CD14-positive monocyte (primary cell): ENCODE measurements around the gene FAM110A. TPM values are rescaled to one million over a fixed set of nuclear protein-coding genes. Genes with fewer than 3 reads are reported as not detected.

Source experiments
- DNase-seq, 3 donors: peaks; one replicate each; pipeline ENCODE4 v3.0.0-alpha.2; 2011 to 2022
- H2AFZ ChIP-seq: 2 replicates; pipeline ENCODE4 v1.6.0; 2012; ENCODE audit warnings: mild to moderate bottlenecking, low read depth, low read length, inconsistent platforms; ENCODE audit not compliant: insufficient read depth, poor library complexity, severe bottlenecking
- H3K27ac ChIP-seq, 2 donors: 1 replicate in 1 of 2; 2 replicates in 1 of 2; pipeline ENCODE4 v1.5.1; 2012 to 2013; ENCODE audit warnings: low read length in 2 of 2, control low read depth in 1 of 2, inconsistent platforms in 1 of 2, low read depth in 1 of 2, mild to moderate bottlenecking in 1 of 2
- H3K27me3 ChIP-seq, 2 donors: one replicate each; pipeline versions ENCODE4 v1.6.0 to v1.6.1; 2011 to 2013; ENCODE audit warnings: low read length in 2 of 2; ENCODE audit not compliant: control insufficient read depth in 2 of 2, insufficient read depth in 2 of 2
- H3K36me3 ChIP-seq, 2 donors: replicated peaks in 1 of 2; 1 replicate in 1 of 2; 2 replicates in 1 of 2; pipeline versions ENCODE4 v1.5.1 to v1.6.1; 2012 to 2013; ENCODE audit warnings: low read length in 2 of 2, control low read depth in 1 of 2, inconsistent platforms in 1 of 2, mild to moderate bottlenecking in 1 of 2; ENCODE audit not compliant: insufficient read depth in 2 of 2, control insufficient read depth in 1 of 2
- H3K4me1 ChIP-seq, 2 donors: 1 replicate in 1 of 2; 2 replicates in 1 of 2; pipeline versions ENCODE4 v1.5.1 to v1.6.1; 2012 to 2013; ENCODE audit warnings: low read length in 2 of 2, control low read depth in 1 of 2, inconsistent platforms in 1 of 2, mild to moderate bottlenecking in 1 of 2, moderate library complexity in 1 of 2; ENCODE audit not compliant: insufficient read depth in 2 of 2, control insufficient read depth in 1 of 2
- H3K4me2 ChIP-seq: replicated peaks from 2 replicates; pipeline ENCODE3; 2012; ENCODE audit warnings: low read length, moderate library complexity, mild to moderate bottlenecking; ENCODE audit not compliant: poor library complexity, severe bottlenecking; ENCODE audit errors: extremely low read depth
- H3K4me3 ChIP-seq, 3 experiments: fragments of 200-600 bp in 1 of 3; sonication (generic) in 1 of 3; replicated peaks in 1 of 3; 1 replicate in 2 of 3; 2 replicates in 1 of 3; pipeline ENCODE4 v1.5.1; 2011 to 2013; ENCODE audit warnings: low read length in 3 of 3, mild to moderate bottlenecking in 3 of 3, control low read depth in 2 of 3, low read depth in 2 of 3, inconsistent platforms in 1 of 3, moderate library complexity in 1 of 3
- H3K79me2 ChIP-seq: 2 replicates; pipeline ENCODE4 v1.6.0; 2012; ENCODE audit warnings: mild to moderate bottlenecking, control low read depth, inconsistent platforms, low read length, moderate library complexity; ENCODE audit not compliant: insufficient read depth
- H3K9ac ChIP-seq: 2 replicates; pipeline ENCODE4 v1.6.0; 2017; ENCODE audit warnings: low read length, mild to moderate bottlenecking; ENCODE audit not compliant: insufficient read depth, poor library complexity, severe bottlenecking
- H3K9me3 ChIP-seq, 2 donors: replicated peaks in 1 of 2; 1 replicate in 1 of 2; 2 replicates in 1 of 2; pipeline versions ENCODE4 v1.5.1 to v1.6.1; 2012 to 2013; ENCODE audit warnings: low read length in 2 of 2, control low read depth in 1 of 2; ENCODE audit not compliant: control insufficient read depth in 1 of 2, insufficient read depth in 1 of 2
- H4K20me1 ChIP-seq: 2 replicates; pipeline ENCODE4 v1.6.0; 2012; ENCODE audit warnings: mild to moderate bottlenecking, low read length, control low read depth, moderate library complexity; ENCODE audit not compliant: insufficient read depth
- H3K27ac Mint-ChIP-seq, 7 donors: one replicate each; pipeline ENCODE4 v1.8.0; 2020; ENCODE audit warnings: mild to moderate bottlenecking in 7 of 7, mixed read lengths in 7 of 7, moderate library complexity in 6 of 7, inconsistent platforms in 2 of 7
- H3K27me3 Mint-ChIP-seq, 3 donors: one replicate each; pipeline ENCODE4 v1.8.0; 2021 to 2022; ENCODE audit warnings: low read depth in 3 of 3, mild to moderate bottlenecking in 3 of 3, mixed read lengths in 3 of 3, moderate library complexity in 3 of 3, inconsistent platforms in 1 of 3
- H3K36me3 Mint-ChIP-seq, 2 donors: one replicate each; pipeline ENCODE4 v1.8.0; 2020; ENCODE audit warnings: mixed read lengths in 2 of 2, inconsistent platforms in 1 of 2, mild to moderate bottlenecking in 1 of 2
- H3K4me1 Mint-ChIP-seq: one replicate; pipeline ENCODE4 v1.8.0; 2020; ENCODE audit warnings: mild to moderate bottlenecking, mixed read lengths
- H3K4me3 Mint-ChIP-seq, 2 donors: one replicate each; pipeline ENCODE4 v1.8.0; 2020; ENCODE audit warnings: mild to moderate bottlenecking in 2 of 2, mixed read lengths in 2 of 2, moderate library complexity in 1 of 2
- H3K9me3 Mint-ChIP-seq, 7 donors: one replicate each; pipeline ENCODE4 v1.8.0; 2020 to 2022; ENCODE audit warnings: mixed read lengths in 7 of 7, mild to moderate bottlenecking in 6 of 7, moderate library complexity in 6 of 7, inconsistent platforms in 2 of 7
- CTCF ChIP-seq: fragments of 200-600 bp; IDR thresholded peaks from one replicate; pipeline ENCODE4 v1.8.0; 2022; ENCODE audit warnings: antibody characterized with exemption, mild to moderate bottlenecking
- WGBS: methylation state at CpG from one replicate; pipeline ENCODE4 v1.1.5; 2013; ENCODE audit warnings: missing lambda C conversion rate; ENCODE audit not compliant: insufficient coverage; 5-methylcytosine and 5-hydroxymethylcytosine counted together
- intact Hi-C, 2 donors: fragments of 100-400 bp; cut with micrococcal nuclease; formaldehyde crosslinking; loops; one replicate each; pipeline versions ENCODE4 v1.15.0 to v1.15.1; 2023
- polyA plus RNA-seq, 3 donors: library from polyadenylated mRNA; depleted of rRNA in 1 of 3; unstranded in 2 of 3; stranded (reverse) in 1 of 3; fragments of 300-500 nt in 2 of 3; fragments of >200 nt in 1 of 3; fragmentation: Illumina TruSeq in 2 of 3; gene quantifications; 1 replicate in 2 of 3; 2 replicates in 1 of 3; pipeline ENCODE4 v1.2.3, GENCODE V29; 2012 to 2021

FAM110A gene
- polyA plus RNA-seq, 3 donors, result 13.8 to 43.2 (median 27.8) TPM

DNA sequence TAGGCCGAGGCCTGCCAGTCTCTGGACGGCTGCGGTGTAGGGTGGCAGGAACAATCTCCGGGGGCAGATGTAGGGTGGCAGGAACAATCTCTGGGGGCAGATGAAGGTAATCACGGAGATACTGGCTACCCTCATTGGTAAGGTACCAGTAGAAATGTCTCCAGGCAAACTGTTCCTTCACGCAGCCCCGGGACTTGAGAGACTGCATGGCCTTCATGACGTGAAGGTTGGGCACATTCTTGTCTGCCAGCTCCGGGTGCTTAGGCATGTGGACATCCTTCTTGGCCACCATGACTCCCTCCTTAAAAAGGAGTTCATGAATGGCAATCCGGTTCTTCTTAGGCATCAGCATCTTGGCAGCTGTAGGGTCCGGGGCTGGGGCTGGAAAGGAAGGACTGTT is 6.1 kb downstream of the FAM110A start:
- no peak for TF ChIP-seq CTCF
- no peak overlapping the region for H3K9ac ChIP-seq
- H3K79me2 ChIP-seq, result peaks cover 94% of the 10 kb centered on the region
- no peak for DNase-seq
- Mint-ChIP-seq H3K9me3 (peaks cover 0 to 10% (median 2%) of the 10 kb centered on the region in 7 donors), H3K27me3 (peaks cover 15 to 25% (median 17%) of the 10 kb centered on the region in 3 donors), H3K36me3 (peaks cover 42 to 52% of the 10 kb centered on the region in 2 donors), H3K4me1 (peaks cover 75% of the 10 kb centered on the region), H3K4me3 (no peak overlapping the region), H3K27ac (peak overlapping the region in 1 of 7 donors; percentile 44)
- H2AFZ ChIP-seq, result no peak overlapping the region
- no peak overlapping the region for H3K4me3 ChIP-seq
- 94% methylated on average over 8 of the region's 11 CpGs for WGBS
- no peaks in the 10 kb centered on the region for H3K9me3 ChIP-seq
- peaks cover 70 to 79% of the 10 kb centered on the region in 2 donors for H3K4me1 ChIP-seq
- intact Hi-C loops, result loop anchor here (5.0 to 10.0 kb wide), 2 partner anchors 43 to 185 kb away; partner anchors contain the start of gene SRXN1 (in 1 of the 2)
- H4K20me1 ChIP-seq, result peaks cover 87% of the 10 kb centered on the region
- no peak overlapping the region for H3K4me2 ChIP-seq
- no peak overlapping the region for H3K27ac ChIP-seq
- peaks cover 10 to 19% of the 10 kb centered on the region in 2 donors for H3K36me3 ChIP-seq
- peaks cover 5 to 17% of the 10 kb centered on the region in 2 donors for H3K27me3 ChIP-seq

GRCh38 chr20:840503-840857 is 7.0 kb downstream of the FAM110A start:
- no peak for TF ChIP-seq CTCF
- 92% methylated on average over 4 of the region's 7 CpGs for WGBS
- Mint-ChIP-seq H3K27ac (peak overlapping the region in 4 of 7 donors; percentile 8 to 83 (median 64)), H3K36me3 (peaks cover 39 to 52% of the 10 kb centered on the region in 2 donors), H3K4me3 (peak overlapping the region; percentile 12 to 80), H3K4me1 (peaks cover 74% of the 10 kb centered on the region), H3K27me3 (peaks cover 15 to 27% (median 17%) of the 10 kb centered on the region in 3 donors), H3K9me3 (peaks cover 0 to 10% (median 2%) of the 10 kb centered on the region in 7 donors)
- peak overlapping the region; percentile 70 for H3K4me2 ChIP-seq
- peaks cover 5 to 17% of the 10 kb centered on the region in 2 donors for H3K27me3 ChIP-seq
- H3K9ac ChIP-seq, result no peak overlapping the region
- peaks cover 10 to 19% of the 10 kb centered on the region in 2 donors for H3K36me3 ChIP-seq
- peaks cover 90% of the 10 kb centered on the region for H3K79me2 ChIP-seq
- DNase-seq, result no peak
- H3K4me3 ChIP-seq, result peak overlapping the region in 1 of 3 experiments; percentile 61
- H3K4me1 ChIP-seq, result peaks cover 70 to 79% of the 10 kb centered on the region in 2 donors
- peaks cover 90% of the 10 kb centered on the region for H4K20me1 ChIP-seq
- H3K9me3 ChIP-seq, result no peaks in the 10 kb centered on the region
- no peak overlapping the region for H2AFZ ChIP-seq
- no peak overlapping the region for H3K27ac ChIP-seq
- intact Hi-C loops, result loop anchor here in 1 of 2 donors (5.0 kb wide), 1 partner anchor 42 kb away; no protein-coding TSS in a partner anchor
